HepG2 (cell line): Measurements from ENCODE around the gene LYRM1. TPM values are rescaled to one million over a fixed set of nuclear protein-coding genes. Genes with fewer than 3 reads are reported as not detected.
A peak's percentile ranks its signal among the peaks of the same experiment; 100 is the strongest.

Experiments
- ATF6 ChIP-seq: sonication (generic); formaldehyde crosslinking; conservative IDR thresholded peaks from 2 replicates; pipeline ENCODE4 v1.4.0; 2020; ENCODE audit warnings: missing genetic modification reagents
- CREB1 ChIP-seq, 2 experiments: fragments of 450-650 bp in 1 of 2; IDR thresholded peaks; 2 replicates each; pipeline ENCODE4 v1.6.1; 2016 to 2017; ENCODE audit warnings: control low read depth in 1 of 2, mild to moderate bottlenecking in 1 of 2, missing compliant biosample characterization in 1 of 2, missing genetic modification characterization in 1 of 2
- EP300 ChIP-seq, 3 experiments: sonication (generic) in 1 of 3; formaldehyde crosslinking in 1 of 3; IDR thresholded peaks; 2 replicates each; pipeline versions ENCODE4 v1.5.1 to v1.6.1; 2011 to 2020; ENCODE audit warnings: low read depth in 2 of 3, low read length in 2 of 3, borderline replicate concordance in 1 of 3, improper control_type of control experiment in 1 of 3, mild to moderate bottlenecking in 1 of 3, missing genetic modification reagents in 1 of 3, moderate library complexity in 1 of 3
- FOXK1 ChIP-seq: sonication (generic); formaldehyde crosslinking; IDR thresholded peaks from 2 replicates; pipeline ENCODE4 v1.4.0; 2020; ENCODE audit warnings: low read depth, missing genetic modification reagents, borderline replicate concordance
- GATAD2A ChIP-seq: IDR thresholded peaks from 2 replicates; pipeline ENCODE4 v1.6.1; 2016
- SRF ChIP-seq: IDR thresholded peaks from 2 replicates; pipeline ENCODE4 v1.6.1; 2011; ENCODE audit warnings: mild to moderate bottlenecking, low read depth, low read length, moderate library complexity
- TCF12 ChIP-seq, 2 experiments: fragments of 450-650 bp in 1 of 2; sonication (generic) in 1 of 2; formaldehyde crosslinking in 1 of 2; IDR thresholded peaks; 2 replicates each; pipeline versions ENCODE4 v1.6.1 to v1.8.0; 2017 to 2022; ENCODE audit warnings: antibody characterized with exemption in 1 of 2, mild to moderate bottlenecking in 1 of 2, missing genetic modification reagents in 1 of 2, moderate library complexity in 1 of 2
- ZBTB43 ChIP-seq: sonication (generic); formaldehyde crosslinking; conservative IDR thresholded peaks from 2 replicates; pipeline ENCODE4 v1.4.0; 2020; ENCODE audit warnings: missing genetic modification reagents
- ZHX1 ChIP-seq: sonication (generic); formaldehyde crosslinking; IDR thresholded peaks from 2 replicates; pipeline ENCODE4 v1.8.1; 2022; ENCODE audit warnings: low read depth, mild to moderate bottlenecking, missing genetic modification reagents
- ZNF24 ChIP-seq: fragments of 450-650 bp; IDR thresholded peaks from 2 replicates; pipeline ENCODE4 v1.6.1; 2017; ENCODE audit warnings: antibody characterized with exemption, mild to moderate bottlenecking
- ZNF292 ChIP-seq: sonication (generic); formaldehyde crosslinking; IDR thresholded peaks from 2 replicates; pipeline ENCODE4 v1.8.1; 2022; ENCODE audit warnings: mild to moderate bottlenecking, low read depth, missing genetic modification reagents, borderline replicate concordance
- ZNF354B ChIP-seq: sonication (generic); formaldehyde crosslinking; IDR thresholded peaks from 2 replicates; pipeline ENCODE4 v1.8.0; 2022; ENCODE audit warnings: mild to moderate bottlenecking, missing genetic modification reagents
- ZNF549 ChIP-seq: sonication (generic); formaldehyde crosslinking; IDR thresholded peaks from 2 replicates; pipeline ENCODE4 v1.5.0; 2020; ENCODE audit warnings: missing genetic modification reagents
- ZNF589 ChIP-seq: sonication (generic); formaldehyde crosslinking; conservative IDR thresholded peaks from 2 replicates; pipeline ENCODE4 v1.8.0; 2022; ENCODE audit warnings: mild to moderate bottlenecking, moderate library complexity, missing genetic modification reagents
- ZNF607 ChIP-seq: sonication (generic); formaldehyde crosslinking; IDR thresholded peaks from 2 replicates; pipeline ENCODE4 v1.5.1; 2020; ENCODE audit warnings: missing genetic modification reagents, mild to moderate bottlenecking, borderline replicate concordance
- ZNF7 ChIP-seq: IDR thresholded peaks from 2 replicates; pipeline ENCODE4 v1.6.1; 2016; ENCODE audit warnings: missing biosample characterization, missing genetic modification reagents
- ZNF782 ChIP-seq: sonication (generic); formaldehyde crosslinking; IDR thresholded peaks from 2 replicates; pipeline ENCODE4 v1.4.0; 2020; ENCODE audit warnings: missing genetic modification reagents, mild to moderate bottlenecking, borderline replicate concordance
- polyA plus RNA-seq, 8 experiments: library from polyadenylated mRNA; depleted of rRNA in 3 of 8; stranded (reverse) in 7 of 8; unstranded in 1 of 8; fragments of >200 nt; fragmentation: Illumina TruSeq in 4 of 8; extraction: Trizol in 4 of 8; gene quantifications; 2 replicates each; pipeline versions ENCODE4 v1.2.1 to v1.2.3, GENCODE V29; 2011 to 2016; ENCODE audit warnings: low read depth in 4 of 8, missing spikeins in 1 of 8, mixed read lengths in 1 of 8; ENCODE audit not compliant: insufficient read depth in 1 of 8
- total RNA-seq, 5 experiments: library from RNA; depleted of rRNA; stranded (reverse); fragments of >200 nt; fragmentation: Illumina TruSeq; extraction: Trizol; gene quantifications; 2 replicates each; pipeline ENCODE4 v1.2.3, GENCODE V29; 2016; ENCODE audit warnings: low read depth in 1 of 5

Gene LYRM1
- total and polyA plus RNA-seq, 2 of the 13 experiments (the other 11 are each of a cell fraction or from before 2014, with no cell fraction given) = 59.2 to 82.6 TPM

GRCh38 chr16:20900299-20901067 lies at the start of gene LYRM1, which contains the start of gene DCUN1D3 (continued):
- no peak for TF ChIP-seq TCF12 (IDR thresholded peaks at IDR 0.05)
- TF ChIP-seq TCF12 (CRISPR knock-in tag; IDR thresholded peaks at IDR 0.05) = peak; percentile 95; the same call in 1 of the 2 replicates
- peak; percentile 70; the same call in 1 of the 2 replicates for TF ChIP-seq ZBTB43
- TF ChIP-seq ZHX1 (CRISPR knock-in tag) = peak; percentile 93
- peak; percentile 73; the same call in 1 of the 2 replicates for TF ChIP-seq ZNF607
- peak; percentile 97 for TF ChIP-seq CREB1 (IDR thresholded peaks at IDR 0.05)
- TF ChIP-seq CREB1 (CRISPR knock-in tag; IDR thresholded peaks at IDR 0.05) = peak; percentile 97
- TF ChIP-seq GATAD2A (CRISPR knock-in tag) = peak; percentile 41; the same call in 1 of the 2 replicates
- no peak for TF ChIP-seq ATF6 (CRISPR knock-in tag)
- TF ChIP-seq ZNF24 = 0 out of 2 replicates have a peak, but pooled peaks have one; percentile 13
- TF ChIP-seq ZNF782 (CRISPR knock-in tag) = peak; percentile 79
- peak; percentile 32; the same call in 1 of the 2 replicates for TF ChIP-seq FOXK1 (CRISPR knock-in tag)
- TF ChIP-seq ZNF354B (CRISPR knock-in tag) = no peak
- peak; percentile 94 for TF ChIP-seq ZNF589 (CRISPR knock-in tag)
- peak; percentile 94 for TF ChIP-seq SRF
- no peak for TF ChIP-seq ZNF7 (CRISPR knock-in tag)
- TF ChIP-seq ZNF549 (CRISPR knock-in tag) = no peak
- peak; percentile 48 to 69; a peak in 3 of 4 replicates for TF ChIP-seq EP300 (IDR thresholded peaks at IDR 0.05; ENCODE audit: low read depth in 2 of 2, low read length in 2 of 2)
- no peak for TF ChIP-seq EP300 (CRISPR knock-in tag; IDR thresholded peaks at IDR 0.05; ENCODE audit: borderline replicate concordance)
- peak; percentile 66; the same call in 1 of the 2 replicates for TF ChIP-seq ZNF292 (CRISPR knock-in tag)
